ENCODE results near the gene PTPRD.

PTPRD gene

GRCh38 chr9:8448226-8448625 lies 2164.6 kb downstream of the PTPRD start:
- DNase-seq, result no peak

DNA sequence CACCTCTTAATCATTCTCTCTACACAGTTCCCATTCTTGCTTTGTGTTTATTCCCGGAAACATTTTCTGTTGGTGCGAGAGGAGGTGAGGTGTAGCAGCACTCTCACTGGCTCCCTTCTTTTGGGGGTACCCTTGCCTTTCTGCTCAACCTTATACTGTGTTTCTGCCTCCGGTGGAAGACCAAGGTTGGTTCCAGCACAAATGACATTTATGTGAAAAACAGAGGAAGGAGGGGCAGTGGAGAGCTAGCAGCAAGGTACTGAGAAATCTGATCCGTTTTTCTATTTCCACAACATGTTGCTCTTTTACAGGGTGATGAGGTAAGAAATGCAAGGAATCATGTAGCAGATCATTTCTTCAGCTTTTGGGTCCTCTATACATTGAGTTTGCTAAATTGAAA lies 2165.2 kb downstream of the PTPRD start:
- no peak for DNase-seq

DNA sequence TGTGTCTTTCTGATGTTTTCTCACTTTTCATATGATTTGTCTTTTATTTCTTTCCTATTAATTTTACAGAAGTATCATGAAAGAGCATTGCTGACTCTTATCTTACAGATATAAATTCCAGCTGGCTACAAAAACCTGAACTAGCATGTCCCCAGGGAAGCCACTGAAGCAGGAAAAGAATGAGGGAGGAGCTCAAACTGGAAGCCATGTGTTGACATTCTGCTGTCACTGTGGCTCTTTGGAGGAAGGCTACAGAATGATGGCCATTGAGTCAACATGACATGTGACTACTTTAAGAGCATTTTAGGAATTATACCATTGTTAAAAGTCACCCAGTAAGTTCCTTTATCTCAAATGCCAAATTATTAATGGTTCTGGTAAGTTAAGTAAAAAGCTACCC lies 2174.9 kb downstream of the PTPRD start:
- no peak for DNase-seq

GRCh38 chr9:8437259-8437658 lies 2175.5 kb downstream of the PTPRD start:
- DNase-seq, result no peak

GRCh38 chr9:8436786-8437185 lies 2176.0 kb downstream of the PTPRD start:
- DNase-seq, result no peak

DNA sequence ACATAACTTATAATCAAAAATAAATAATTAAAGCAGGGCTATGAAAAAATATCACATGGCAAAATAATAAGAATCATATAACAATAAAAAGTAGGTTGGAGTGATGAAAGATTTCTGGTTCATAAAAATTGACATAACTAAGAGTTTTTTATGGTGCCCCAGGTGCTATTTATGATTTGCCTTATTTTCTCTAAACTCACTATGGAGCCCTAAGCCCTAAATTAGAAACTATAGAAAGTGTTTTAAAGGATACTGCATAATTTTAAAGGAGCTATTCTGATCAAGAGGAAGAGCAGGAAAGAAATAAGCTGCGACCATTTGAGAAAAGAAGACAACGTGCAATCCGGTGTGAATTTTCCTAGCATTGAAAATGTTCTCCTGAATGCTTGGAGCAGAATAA lies 2178.2 kb downstream of the PTPRD start:
- no peak for DNase-seq

DNA sequence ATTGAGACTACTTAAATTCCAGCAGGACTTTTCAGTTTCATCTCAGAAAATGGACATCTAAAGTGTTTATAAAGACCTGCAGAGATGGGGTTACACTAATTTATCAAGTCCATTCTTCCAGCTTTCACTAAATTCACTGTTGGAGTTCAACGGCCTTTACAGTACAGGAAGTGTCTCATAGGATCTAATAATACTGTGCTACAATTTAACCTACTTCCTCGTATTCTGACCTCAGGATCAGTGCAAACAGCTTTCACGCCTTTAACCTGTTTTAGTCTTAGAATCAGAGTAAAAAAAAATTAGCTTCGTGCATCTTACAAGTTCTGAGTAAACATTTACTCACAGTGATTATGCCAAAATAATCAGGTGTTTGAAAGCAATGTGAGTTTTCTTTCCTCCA lies 2180.6 kb downstream of the PTPRD start:
- DNase-seq, result no peak

DNA sequence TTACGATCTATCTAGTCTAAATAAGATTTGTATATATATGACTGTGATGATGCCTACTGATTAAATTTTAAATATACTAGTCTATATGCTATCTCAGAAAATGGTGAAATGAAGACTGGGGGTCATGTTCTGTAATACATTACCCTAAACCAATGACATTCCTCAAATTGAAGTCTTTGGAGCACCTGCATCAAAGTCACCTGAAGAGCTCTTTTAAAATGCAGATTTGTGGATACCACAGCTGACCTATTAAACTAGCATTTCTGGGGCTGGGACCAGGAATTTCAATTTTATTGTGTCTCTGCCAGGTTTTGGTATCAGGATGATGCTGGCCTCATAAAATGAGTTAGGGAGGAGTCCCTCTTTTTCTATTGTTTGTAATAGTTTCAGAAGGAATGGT lies 2181.3 kb downstream of the PTPRD start:
- no peak for DNase-seq

- DNase-seq, result peak; percentile 40
Observed at GRCh38 chr9:8430945-8431344, 2181.9 kb downstream of the PTPRD start.

- DNase-seq, result no peak
Observed at GRCh38 chr9:8429768-8430167, 2183.0 kb downstream of the PTPRD start.

DNA sequence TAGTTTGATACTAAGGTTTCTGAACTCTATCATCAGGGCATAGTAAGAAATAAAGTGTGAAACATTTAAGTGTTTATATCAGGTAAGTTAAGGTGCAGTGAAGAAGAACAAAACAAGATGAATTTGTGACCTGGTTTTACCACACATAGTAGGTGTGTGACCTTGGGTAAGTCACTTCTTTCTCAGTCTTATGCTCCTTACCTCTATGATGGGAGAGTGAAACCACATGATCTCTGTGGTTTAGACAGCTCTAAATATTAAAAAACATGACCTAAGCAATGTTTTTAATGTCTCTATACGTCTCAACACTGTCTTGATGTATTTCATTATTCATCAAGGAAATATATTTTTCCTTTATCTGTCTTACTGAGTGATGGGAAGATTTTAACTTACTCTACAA lies 2183.6 kb downstream of the PTPRD start:
- no peak for DNase-seq

GRCh38 chr9:8428389-8428788 lies 2184.4 kb downstream of the PTPRD start:
- DNase-seq, result no peak

- no peak for DNase-seq
Observed at GRCh38 chr9:8424786-8425410, 2187.9 kb downstream of the PTPRD start.

GRCh38 chr9:8420416-8420815 lies 2192.4 kb downstream of the PTPRD start:
- DNase-seq, result no peak

GRCh38 chr9:8419596-8420275 lies 2193.1 kb downstream of the PTPRD start:
- no peak for DNase-seq

DNA sequence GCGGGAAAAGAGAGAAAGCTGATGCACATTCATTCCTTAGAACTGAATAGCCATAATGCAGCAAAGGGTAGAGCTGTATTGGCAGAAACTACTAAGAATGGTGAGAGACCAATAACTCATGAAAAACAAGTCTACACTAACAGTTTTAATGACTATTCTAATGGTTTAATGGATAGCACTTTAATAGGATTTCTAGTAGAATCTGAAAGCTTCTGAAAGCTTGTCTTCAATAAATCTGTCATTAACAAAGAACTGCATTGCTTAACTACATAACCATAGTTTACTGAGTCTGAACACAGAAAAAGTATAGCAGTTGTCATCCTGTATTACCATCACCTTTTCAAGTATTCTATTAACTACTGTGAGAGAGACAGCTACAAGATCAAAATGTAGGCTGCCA lies 2195.5 kb downstream of the PTPRD start:
- DNase-seq, result no peak

DNA sequence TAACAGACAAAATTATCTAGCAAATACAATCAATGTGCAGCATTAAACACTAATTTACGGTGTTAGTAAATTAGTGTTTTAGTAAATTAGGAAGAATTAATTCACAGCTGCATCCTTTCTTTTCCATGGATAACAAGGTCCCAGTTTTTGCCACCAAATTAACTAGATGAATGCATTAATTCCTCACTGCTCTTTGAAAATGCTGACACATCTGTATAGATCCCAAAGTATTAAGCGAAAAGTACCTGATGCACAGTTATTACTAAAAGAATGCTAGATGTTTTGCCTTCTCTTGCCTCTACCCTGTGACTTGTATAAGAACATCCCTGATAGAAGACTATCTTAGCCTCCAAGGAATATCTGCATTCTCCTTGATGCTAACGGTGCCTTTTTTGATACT lies 2200.5 kb downstream of the PTPRD start:
- no peak for DNase-seq

DNA sequence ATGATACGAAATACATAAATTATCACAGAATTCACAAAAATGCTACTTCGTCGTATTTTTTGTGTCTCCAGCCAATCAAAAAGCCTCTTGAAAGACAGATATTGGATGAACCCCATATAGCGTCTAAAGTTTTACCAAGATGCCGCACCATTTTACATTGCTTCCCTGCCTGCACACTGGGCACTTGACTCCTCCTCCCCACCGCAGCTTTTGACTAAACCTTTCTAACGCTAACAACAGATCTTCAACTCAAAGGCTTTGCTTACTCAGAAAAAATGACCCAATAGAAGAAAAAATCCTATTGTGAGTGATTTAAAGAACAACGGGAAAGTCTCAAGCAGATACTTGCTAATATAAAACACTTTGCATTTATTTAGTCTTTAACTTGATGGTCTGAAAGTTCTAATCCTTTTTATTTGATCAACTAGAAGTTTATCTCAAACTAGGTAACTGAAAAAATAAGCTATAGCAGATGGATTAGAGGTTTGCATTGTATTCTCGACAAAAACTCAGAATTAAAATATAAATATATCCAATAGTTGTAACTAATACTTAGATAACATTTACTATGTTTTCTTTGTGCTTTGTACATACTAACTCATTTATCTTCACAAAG lies 2204.1 kb downstream of the PTPRD start:
- no peak for DNase-seq

- peak; percentile 66 for DNase-seq
Observed at GRCh38 chr9:8401961-8402705, 2210.7 kb downstream of the PTPRD start.

DNA sequence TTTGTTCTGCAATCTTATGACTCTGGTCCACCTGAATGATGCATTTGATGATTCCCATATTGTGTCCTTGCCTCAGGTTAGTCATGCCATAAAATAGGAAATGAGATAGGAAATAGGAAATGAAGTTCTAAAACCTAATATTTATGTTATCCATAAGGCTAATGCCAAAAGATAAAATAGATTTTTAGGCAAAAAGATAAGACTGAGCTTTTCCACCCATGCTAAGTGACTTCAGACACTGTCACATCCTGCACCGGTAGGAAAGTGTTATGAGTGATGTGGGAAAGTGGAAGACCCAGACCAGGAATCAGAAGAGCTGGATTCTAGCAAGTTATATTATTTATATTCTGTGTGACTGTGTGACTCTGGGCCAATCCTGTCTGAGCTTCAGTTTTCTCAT lies 2212.4 kb downstream of the PTPRD start:
- no peak for DNase-seq

- DNase-seq, result no peak
Observed at GRCh38 chr9:8395022-8395421, 2217.8 kb downstream of the PTPRD start.

DNA sequence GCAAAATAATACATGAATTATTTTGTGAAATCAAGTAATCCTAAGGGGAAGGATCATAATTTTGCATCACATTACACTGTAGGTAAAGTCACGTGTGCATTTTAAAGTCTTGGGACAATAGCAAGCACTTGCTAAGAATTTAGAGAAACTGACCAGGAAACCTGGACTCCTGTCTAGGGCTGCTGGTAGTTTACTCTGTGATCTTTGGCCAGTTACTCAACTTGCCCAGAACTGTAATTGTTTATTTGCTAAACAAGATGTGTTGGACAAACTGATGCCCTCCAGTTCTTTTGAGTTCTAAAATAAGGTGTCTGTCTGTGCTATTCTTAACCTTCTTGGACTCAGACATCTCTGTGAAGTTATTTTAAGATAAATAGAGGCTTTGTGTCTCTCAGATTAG lies 2218.5 kb downstream of the PTPRD start:
- no peak for DNase-seq

DNA sequence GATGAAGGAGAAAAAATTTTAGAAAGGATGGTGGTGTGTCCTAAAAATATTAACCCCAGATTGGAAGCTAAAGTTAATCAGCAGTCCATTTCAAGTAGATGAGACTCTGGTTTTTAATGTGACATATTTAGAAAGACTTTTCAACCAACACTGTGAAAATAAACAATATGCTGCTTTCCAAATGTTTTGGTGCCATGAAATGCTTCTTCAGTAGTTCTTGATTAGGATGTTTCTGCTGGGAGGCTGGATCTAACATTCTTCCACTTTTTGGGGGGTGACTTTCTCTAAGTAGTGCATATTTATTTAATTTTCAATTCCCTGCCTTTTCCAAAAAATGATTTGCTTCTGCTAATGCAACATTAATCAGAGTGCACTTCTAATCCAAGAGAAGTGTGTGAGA lies 2219.9 kb downstream of the PTPRD start:
- DNase-seq, result no peak

DNA sequence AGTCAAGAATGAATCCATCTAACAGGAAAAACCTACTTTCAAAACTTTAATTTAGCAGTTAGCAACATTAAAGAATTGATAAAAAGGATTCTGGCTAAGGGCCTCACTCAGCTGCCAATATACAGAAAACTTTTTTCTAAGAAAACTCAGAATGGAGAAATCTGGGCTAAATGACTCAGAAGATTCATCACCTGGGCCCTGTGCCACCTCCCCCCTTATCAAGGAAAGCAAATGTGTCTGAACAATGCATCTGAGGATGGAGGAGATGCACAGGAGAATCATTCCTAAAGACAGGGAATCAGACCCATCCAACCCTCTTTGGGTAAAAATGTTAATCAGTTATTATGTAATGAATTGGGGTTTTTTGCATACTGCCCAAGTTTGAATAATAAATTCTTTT lies 2221.2 kb downstream of the PTPRD start:
- DNase-seq, result no peak

Measured in NCI-H2227 treated with DMSO at 0.1 percent for 48 hours (cell line).